Keratinocyte (primary cell): ENCODE results near the gene SORBS1. TPM values are rescaled to one million over a fixed set of nuclear protein-coding genes. Genes with fewer than 3 reads are reported as not detected.

ENCODE experiments used
- DNase-seq: peaks from one replicate; pipeline ENCODE4 v3.0.0-alpha.2; 2011; ENCODE audit warnings: low read depth, missing footprints, low spot score
- FAIRE-seq: peaks from 2 replicates; lab custom pipeline; 2011; peaks lifted over from hg19 to GRCh38; lab: Jason Lieb, UNC
- H2AFZ ChIP-seq: 2 replicates; pipeline ENCODE4 v1.6.0; 2012; ENCODE audit warnings: low read length, control low read depth, inconsistent platforms; ENCODE audit not compliant: control insufficient read depth
- H3K27ac ChIP-seq: 2 replicates; pipeline ENCODE4 v1.5.1; 2011; ENCODE audit warnings: low read length; ENCODE audit not compliant: control insufficient read depth, insufficient read depth
- H3K27me3 ChIP-seq: 3 replicates; pipeline ENCODE4 v1.6.0; 2011; ENCODE audit warnings: low read length; ENCODE audit not compliant: control insufficient read depth, insufficient read depth; ENCODE audit errors: extremely low read depth
- H3K36me3 ChIP-seq, 2 experiments: 2 replicates in 1 of 2; 3 replicates in 1 of 2; pipeline ENCODE4 v1.5.1; 2011; ENCODE audit warnings: low read length in 2 of 2, mild to moderate bottlenecking in 1 of 2; ENCODE audit not compliant: control insufficient read depth in 2 of 2, insufficient read depth in 2 of 2; ENCODE audit errors: extremely low read depth in 1 of 2
- H3K4me1 ChIP-seq: 3 replicates; pipeline ENCODE4 v1.5.1; 2011; ENCODE audit warnings: low read length; ENCODE audit not compliant: control insufficient read depth, insufficient read depth; ENCODE audit errors: extremely low read depth
- H3K4me2 ChIP-seq: 3 replicates; pipeline ENCODE4 v1.6.0; 2011; ENCODE audit warnings: low read depth, low read length; ENCODE audit not compliant: control insufficient read depth, insufficient read depth; ENCODE audit errors: extremely low read depth
- H3K4me3 ChIP-seq, 3 experiments: fragments of 200-600 bp in 1 of 3; sonication (generic) in 1 of 3; 2 replicates in 2 of 3; 3 replicates in 1 of 3; pipeline ENCODE4 v1.5.1; 2011 to 2016; ENCODE audit warnings: low read length in 3 of 3, mild to moderate bottlenecking in 3 of 3, control low read depth in 2 of 3, inconsistent platforms in 1 of 3, low read depth in 1 of 3, mixed read lengths in 1 of 3, mixed run types in 1 of 3, moderate library complexity in 1 of 3; ENCODE audit not compliant: control insufficient read depth in 2 of 3, insufficient read depth in 2 of 3; ENCODE audit errors: extremely low read depth in 1 of 3
- H3K79me2 ChIP-seq: 2 replicates; pipeline ENCODE4 v1.6.0; 2012; ENCODE audit warnings: low read length; ENCODE audit not compliant: control insufficient read depth, insufficient read depth
- H3K9ac ChIP-seq: 3 replicates; pipeline ENCODE4 v1.6.0; 2011; ENCODE audit warnings: low read length; ENCODE audit not compliant: control insufficient read depth, insufficient read depth; ENCODE audit errors: extremely low read depth
- H3K9me1 ChIP-seq: 3 replicates; pipeline ENCODE4 v1.6.0; 2011; ENCODE audit warnings: low read length; ENCODE audit not compliant: control insufficient read depth, insufficient read depth; ENCODE audit errors: extremely low read depth
- H3K9me3 ChIP-seq: 2 replicates; pipeline ENCODE4 v1.5.1; 2012; ENCODE audit warnings: low read depth, low read length; ENCODE audit not compliant: control insufficient read depth
- H4K20me1 ChIP-seq: 3 replicates; pipeline ENCODE4 v1.6.0; 2011; ENCODE audit warnings: low read length; ENCODE audit not compliant: control insufficient read depth, insufficient read depth; ENCODE audit errors: extremely low read depth
- CTCF ChIP-seq, 3 experiments: IDR thresholded peaks in 1 of 3; conservative IDR thresholded peaks in 1 of 3; optimal IDR thresholded peaks in 1 of 3; 2 replicates in 2 of 3; 3 replicates in 1 of 3; pipeline versions ENCODE3 to v1.5.1; 2011; ENCODE audit warnings: low read length in 3 of 3, mild to moderate bottlenecking in 3 of 3, moderate library complexity in 2 of 3, control low read depth in 1 of 3, inconsistent platforms in 1 of 3; ENCODE audit not compliant: insufficient read depth in 2 of 3; ENCODE audit errors: extremely low read depth in 1 of 3
- EZH2 ChIP-seq: IDR thresholded peaks from one replicate; pipeline ENCODE4 v1.6.1; 2012; ENCODE audit warnings: inconsistent platforms, mild to moderate bottlenecking, low read length, moderate library complexity
- dilution Hi-C: fragments of 300-500 bp; cut with MboI; formaldehyde crosslinking; loops from one replicate; pipeline ENCODE4 v1.7.0; 2020; ENCODE audit warnings: low sequenced_read_pairs; ENCODE audit not compliant: extremely low pct_ligation_motif_present
- polyA plus RNA-seq, 5 experiments: library from polyadenylated mRNA; depleted of rRNA in 3 of 5; stranded (reverse) in 3 of 5; stranded (forward) in 1 of 5; unstranded in 1 of 5; fragments of >200 nt; gene quantifications; 1 replicate in 1 of 5; 2 replicates in 3 of 5; 3 replicates in 1 of 5; pipeline versions ENCODE4 v1.2.1 to v1.2.3, GENCODE V29; 2011 to 2012; ENCODE audit warnings: missing spikeins in 2 of 5, low read depth in 1 of 5, low replicate concordance in 1 of 5

Gene SORBS1
- polyA plus RNA-seq, 1 donor (not counting 4 experiments of a cell fraction or from before 2014, with no cell fraction given) = 0.42 TPM

- Histone ChIP-seq H3K27me3 (no peaks in the 10 kb centered on the region), H2AFZ (no peak overlapping the region), H3K79me2 (no peaks in the 10 kb centered on the region), H3K9me3 (no peaks in the 10 kb centered on the region), H3K9ac (no peak overlapping the region), H3K9me1 (no peaks in the 10 kb centered on the region), H3K4me2 (no peak overlapping the region), H3K27ac (no peak overlapping the region), H3K36me3 (no peaks in the 10 kb centered on the region), H3K4me1 (peaks cover 18% of the 10 kb centered on the region), H3K4me3 (no peak overlapping the region), H4K20me1 (no peaks in the 10 kb centered on the region)
- DNase-seq (no peak), FAIRE-seq (no peak)
- TF ChIP-seq EZH2 = no peak
- no peak for TF ChIP-seq CTCF (optimal IDR thresholded peaks at IDR 0.05 in 1 of 3, IDR thresholded peaks at IDR 0.05 in 1 of 3, conservative IDR thresholded peaks at IDR 0.05 in 1 of 3; ENCODE audit: extremely low read depth in 1 of 3, insufficient read depth in 2 of 3, low read length in 3 of 3)
- dilution Hi-C loops = loop anchor here (25.0 kb wide), 1 partner anchor 171 kb away; no protein-coding TSS in a partner anchor
Observed at GRCh38 chr10:95440756-95441546, 120.2 kb downstream of the SORBS1 start.

- FAIRE-seq (no peak), DNase-seq (no peak)
- Histone ChIP-seq H3K9ac (no peak overlapping the region), H3K27ac (no peak overlapping the region), H2AFZ (no peak overlapping the region), H4K20me1 (no peaks in the 10 kb centered on the region), H3K9me1 (no peaks in the 10 kb centered on the region), H3K27me3 (no peaks in the 10 kb centered on the region), H3K36me3 (no peaks in the 10 kb centered on the region), H3K4me3 (no peak overlapping the region), H3K4me2 (no peak overlapping the region), H3K4me1 (peaks cover 10% of the 10 kb centered on the region), H3K79me2 (no peaks in the 10 kb centered on the region), H3K9me3 (no peaks in the 10 kb centered on the region)
- dilution Hi-C loops = loop anchor here (25.0 kb wide), 1 partner anchor 172 kb away; no protein-coding TSS in a partner anchor
- TF ChIP-seq CTCF (optimal IDR thresholded peaks at IDR 0.05 in 1 of 3, IDR thresholded peaks at IDR 0.05 in 1 of 3, conservative IDR thresholded peaks at IDR 0.05 in 1 of 3; ENCODE audit: extremely low read depth in 1 of 3, insufficient read depth in 2 of 3, low read length in 3 of 3) (no peak), EZH2 (no peak)
Observed at GRCh38 chr10:95440038-95440725, 121.0 kb downstream of the SORBS1 start.
